RWPE1 (cell line): ENCODE measurements around the gene GALNT12.

ENCODE experiments used
- CTCF ChIA-PET: fragments of 350-600 bp; sonication (Branson Sonifier 250); formaldehyde crosslinking; extraction: SDS; loops from one replicate; lab custom pipeline; 2021; lab: Yijun Ruan, JAX
- POLR2A ChIA-PET: fragments of 400-600 bp; formaldehyde crosslinking; extraction: SDS; loops from one replicate; lab custom pipeline; 2020; ENCODE audit warnings: antibody characterized with exemption; ENCODE audit not compliant: low non-redundant PET; lab: Yijun Ruan, JAX
- DNase-seq: peaks from one replicate; pipeline ENCODE4 v3.0.0; 2012; ENCODE audit warnings: low spot score
- H3K27ac ChIP-seq: fragments of 450-650 bp; 2 replicates; pipeline ENCODE4 v1.5.1; 2017
- TF ChIP-seq, protein P1 (sequence below): fragments of 450-650 bp; conservative IDR thresholded peaks from 2 replicates; pipeline ENCODE4 v1.5.1; 2017; ENCODE audit warnings: low read depth, mild to moderate bottlenecking

GALNT12 gene

DNA sequence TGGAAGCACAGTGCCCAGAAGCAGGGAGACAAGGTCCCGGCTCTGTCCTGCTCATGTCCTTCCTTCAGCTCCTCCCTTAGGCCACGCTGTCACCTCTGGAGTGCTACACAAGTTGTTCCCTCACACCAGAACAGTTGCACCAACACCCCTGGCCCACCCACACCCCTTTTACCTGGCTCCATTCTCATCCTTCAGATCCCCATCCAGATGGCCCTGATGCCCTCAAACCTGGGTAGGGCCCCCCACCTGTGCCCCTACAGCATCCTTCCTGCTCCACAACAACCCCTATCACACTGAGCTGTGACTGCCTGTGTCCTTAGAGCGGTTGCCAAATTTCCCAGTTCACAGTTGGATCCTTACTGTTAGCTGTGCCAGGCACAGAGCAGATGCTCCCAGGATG, 40.3 kb upstream of the GALNT12 start:
- DNase-seq, result no peak
- no peak overlapping the region for H3K27ac ChIP-seq
- CTCF ChIA-PET, result interaction anchor here (0.6 to 1.4 kb wide), 3 partner anchors 8 to 384 kb away, joined by 3 to 5 read pairs (median 3); no protein-coding TSS in a partner anchor
- TF ChIP-seq, protein P1, sequence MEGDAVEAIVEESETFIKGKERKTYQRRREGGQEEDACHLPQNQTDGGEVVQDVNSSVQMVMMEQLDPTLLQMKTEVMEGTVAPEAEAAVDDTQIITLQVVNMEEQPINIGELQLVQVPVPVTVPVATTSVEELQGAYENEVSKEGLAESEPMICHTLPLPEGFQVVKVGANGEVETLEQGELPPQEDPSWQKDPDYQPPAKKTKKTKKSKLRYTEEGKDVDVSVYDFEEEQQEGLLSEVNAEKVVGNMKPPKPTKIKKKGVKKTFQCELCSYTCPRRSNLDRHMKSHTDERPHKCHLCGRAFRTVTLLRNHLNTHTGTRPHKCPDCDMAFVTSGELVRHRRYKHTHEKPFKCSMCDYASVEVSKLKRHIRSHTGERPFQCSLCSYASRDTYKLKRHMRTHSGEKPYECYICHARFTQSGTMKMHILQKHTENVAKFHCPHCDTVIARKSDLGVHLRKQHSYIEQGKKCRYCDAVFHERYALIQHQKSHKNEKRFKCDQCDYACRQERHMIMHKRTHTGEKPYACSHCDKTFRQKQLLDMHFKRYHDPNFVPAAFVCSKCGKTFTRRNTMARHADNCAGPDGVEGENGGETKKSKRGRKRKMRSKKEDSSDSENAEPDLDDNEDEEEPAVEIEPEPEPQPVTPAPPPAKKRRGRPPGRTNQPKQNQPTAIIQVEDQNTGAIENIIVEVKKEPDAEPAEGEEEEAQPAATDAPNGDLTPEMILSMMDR, result no peak
- POLR2A ChIA-PET, result interaction anchor here (0.6 kb wide), 1 partner anchor 20 kb away, joined by 3 read pairs; no protein-coding TSS in a partner anchor

DNA sequence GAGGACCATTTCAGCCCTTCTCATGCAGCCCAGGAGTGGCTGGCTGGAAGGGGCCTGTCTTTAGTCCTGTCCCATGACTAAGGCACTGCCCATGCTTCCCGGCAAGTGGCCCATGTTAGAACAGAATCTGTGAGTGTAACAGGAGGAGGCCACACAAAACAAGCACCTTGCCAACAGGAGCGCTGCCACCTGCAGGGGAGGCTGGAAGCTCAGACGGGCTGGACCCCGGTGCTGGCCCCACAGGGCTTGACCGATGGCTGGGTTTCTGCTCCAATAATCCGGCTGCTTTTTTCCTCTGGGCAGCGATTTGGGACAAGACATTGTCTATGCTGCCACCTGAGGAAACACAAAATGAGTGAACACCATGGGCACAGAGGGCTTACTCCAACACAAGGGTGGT, 39.6 kb upstream of the GALNT12 start:
- CTCF ChIA-PET, result interaction anchor here (0.5 to 0.6 kb wide), 2 partner anchors 57 to 868 kb away, joined by 3 read pairs; no protein-coding TSS in a partner anchor

DNA sequence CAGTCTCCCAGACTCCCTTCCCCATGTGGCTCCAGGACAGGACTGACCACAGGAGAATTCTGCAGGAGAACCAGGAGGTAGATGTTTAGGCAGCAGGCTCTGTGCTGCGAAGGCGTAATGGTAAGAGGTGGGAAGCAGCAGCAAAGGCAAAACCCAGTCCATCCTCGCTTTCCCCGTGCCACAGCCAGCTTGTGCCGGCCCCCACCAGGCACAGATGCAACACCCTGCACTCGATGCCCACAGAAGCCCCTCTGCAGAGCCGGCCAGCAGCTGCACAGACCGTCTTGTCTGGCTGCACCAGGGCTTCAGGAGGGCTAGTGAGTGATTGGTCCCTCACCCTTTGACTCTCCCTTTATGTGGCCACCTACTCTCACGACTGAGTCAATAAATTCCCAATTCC, 39.1 kb upstream of the GALNT12 start:
- POLR2A ChIA-PET, result no interaction called here
- DNase-seq, result no peak
- H3K27ac ChIP-seq, result no peak overlapping the region
- CTCF ChIA-PET, result no interaction called here
- TF ChIP-seq, protein P1, result no peak

More for the DNA sequence above, 39.6 kb upstream of the GALNT12 start:
- no peak for DNase-seq
- TF ChIP-seq, protein P1, result no peak
- no peak overlapping the region for H3K27ac ChIP-seq
- POLR2A ChIA-PET, result interaction anchor here (0.6 kb wide), 1 partner anchor 21 kb away, joined by 3 read pairs; no protein-coding TSS in a partner anchor

DNA sequence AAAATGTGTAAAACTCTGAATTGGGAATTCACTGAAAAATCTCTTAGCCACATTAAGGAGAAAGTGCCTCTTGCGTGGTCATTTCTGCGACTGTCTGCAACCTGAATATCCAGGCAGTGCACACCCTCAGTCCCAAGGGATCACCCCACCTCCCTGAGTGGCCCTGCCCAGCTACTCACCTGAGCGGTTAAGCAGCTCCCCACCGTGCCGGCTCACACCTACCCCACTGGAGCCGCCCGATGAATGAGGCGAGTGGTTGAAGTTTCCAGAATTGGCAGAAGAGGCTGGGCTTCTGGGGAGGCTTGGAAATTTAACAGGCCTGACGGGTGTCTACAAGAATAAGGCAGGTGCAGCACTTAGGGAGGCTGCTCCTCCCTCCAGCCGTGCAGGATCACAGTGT, 36.8 kb upstream of the GALNT12 start:
- CTCF ChIA-PET, result no interaction called here
- POLR2A ChIA-PET, result no interaction called here
- no peak for DNase-seq
- no peak overlapping the region for H3K27ac ChIP-seq
- TF ChIP-seq, protein P1, result no peak

DNA sequence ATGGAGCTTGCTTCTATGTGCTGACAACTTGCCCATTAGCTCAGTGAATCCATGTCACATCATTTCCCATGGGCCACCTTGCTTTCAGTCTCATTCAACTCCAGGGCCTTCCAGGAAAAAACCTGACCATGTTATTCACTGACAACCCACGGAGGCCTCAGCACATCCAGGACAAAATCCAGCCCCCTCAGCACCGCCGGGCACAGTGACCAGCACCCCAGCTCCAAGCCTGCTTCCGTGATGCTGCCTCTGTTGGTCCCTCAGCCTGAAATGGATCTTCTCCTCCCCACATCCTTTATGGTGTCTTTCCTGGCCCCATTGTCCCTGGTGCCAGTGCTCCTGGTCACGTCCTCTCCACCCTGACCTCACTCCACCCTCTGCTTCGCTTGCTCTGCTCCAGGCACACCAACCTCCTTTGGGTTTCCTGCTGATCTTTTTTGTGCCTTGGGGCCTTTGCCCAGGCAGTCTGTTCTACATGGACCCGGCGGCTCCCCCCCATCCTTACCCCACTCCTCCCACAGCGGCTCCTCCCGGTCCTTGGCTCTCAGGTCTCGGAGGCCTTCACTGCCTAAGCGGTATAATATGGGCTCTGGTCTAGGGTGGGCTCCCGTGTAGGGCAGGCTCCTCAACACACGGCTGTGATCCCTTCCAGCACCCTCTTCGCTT, 36.1 kb upstream of the GALNT12 start:
- POLR2A ChIA-PET, result no interaction called here
- TF ChIP-seq, protein P1, result no peak
- no peak overlapping the region for H3K27ac ChIP-seq
- CTCF ChIA-PET, result no interaction called here
- DNase-seq, result no peak

DNA sequence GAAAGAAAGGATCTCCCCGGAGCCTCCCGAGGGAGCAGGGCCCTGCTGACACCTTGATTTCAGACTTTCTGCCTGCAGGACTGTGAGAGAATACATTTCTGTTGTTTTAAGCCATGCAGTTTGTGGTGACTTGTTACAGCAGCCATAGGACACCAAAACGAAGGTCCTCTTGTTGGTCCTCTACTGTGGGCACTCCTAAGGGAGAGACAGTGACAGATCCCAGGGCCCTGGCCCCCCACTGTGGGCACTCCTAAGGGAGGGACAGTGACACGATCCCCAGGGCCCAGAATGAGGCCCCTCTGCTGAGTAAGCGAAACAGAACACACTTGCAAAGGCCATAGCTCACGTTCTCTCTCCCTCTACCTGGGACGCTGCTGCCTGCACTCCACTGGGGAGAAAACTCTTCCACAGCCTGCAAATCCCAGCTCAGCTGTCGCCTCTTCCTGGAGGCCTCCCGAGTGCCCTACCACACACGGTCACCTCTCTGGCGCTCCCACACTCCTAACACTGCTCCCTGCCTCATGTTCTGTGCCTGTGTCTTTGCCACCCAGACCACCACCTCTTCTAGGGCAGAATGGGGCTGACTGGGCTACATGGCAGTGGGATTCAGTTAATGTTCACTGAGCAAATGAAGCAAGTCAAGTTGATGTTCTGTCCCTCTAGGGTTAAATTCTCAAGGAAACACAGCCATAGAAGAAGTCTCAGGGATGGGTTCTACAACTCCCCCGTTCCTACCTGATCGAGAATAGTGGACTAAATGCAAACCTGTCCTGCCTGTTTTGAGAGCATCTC, 34.9 kb upstream of the GALNT12 start:
- CTCF ChIA-PET, result no interaction called here
- POLR2A ChIA-PET, result no interaction called here
- no peak for DNase-seq

More for the DNA sequence above, 34.9 kb upstream of the GALNT12 start:
- H3K27ac ChIP-seq, result no peak overlapping the region
- TF ChIP-seq, protein P1, result no peak
